Adrenal gland (tissue), 5 donors: ENCODE results near the gene TMEM132C.

ENCODE experiments used
- CTCF ChIP-seq, 6 experiments: fragments of 450-650 bp in 4 of 6; fragments of 200-600 bp in 2 of 6; sonication (generic) in 1 of 6; IDR thresholded peaks; 1 replicate in 5 of 6; 2 replicates in 1 of 6; pipeline versions ENCODE4 v1.5.1 to v1.8.0; 2016 to 2021; ENCODE audit warnings: antibody characterized with exemption in 6 of 6, mild to moderate bottlenecking in 2 of 6, moderate library complexity in 1 of 6
- POLR2A ChIP-seq, 2 donors: fragments of 450-650 bp; IDR thresholded peaks; one replicate each; pipeline ENCODE4 v1.6.1; 2017; ENCODE audit warnings: antibody characterized with exemption in 2 of 2, mild to moderate bottlenecking in 2 of 2, moderate library complexity in 1 of 2
- donor health status: DM: no; HTN: no; CAD: no.

GRCh38 chr12:128383357-128383937 lies 116.5 kb downstream of the TMEM132C start:
- TF ChIP-seq POLR2A (IDR thresholded peaks at IDR 0.05): no peak
- no peak for TF ChIP-seq CTCF (IDR thresholded peaks at IDR 0.05)
